Panc1 (cell line): Measurements from ENCODE around the gene DIS3L2.

Experiments used
- CTCF ChIP-seq: fragments of 450-650 bp; IDR thresholded peaks from 2 replicates; pipeline ENCODE4 v1.5.1; 2017; ENCODE audit warnings: mild to moderate bottlenecking
- POLR2AphosphoS5 ChIP-seq: IDR thresholded peaks from 2 replicates; pipeline ENCODE4 v1.6.1; 2012; ENCODE audit warnings: mild to moderate bottlenecking, low read depth, low read length, moderate library complexity
- REST ChIP-seq, 2 experiments: IDR thresholded peaks; 2 replicates each; pipeline ENCODE4 v1.6.1; 2011 to 2012; ENCODE audit warnings: low read depth in 2 of 2, control low read depth in 1 of 2, low read length in 1 of 2, mild to moderate bottlenecking in 1 of 2, moderate library complexity in 1 of 2; ENCODE audit not compliant: insufficient read depth in 1 of 2
- SIN3A ChIP-seq: IDR thresholded peaks from 2 replicates; pipeline ENCODE4 v1.6.1; 2012; ENCODE audit warnings: low read depth, mild to moderate bottlenecking, low read length, moderate library complexity, borderline replicate concordance; ENCODE audit not compliant: insufficient read depth
- TCF7L2 ChIP-seq: IDR thresholded peaks from 2 replicates; pipeline ENCODE4 v1.6.1; 2011; ENCODE audit warnings: mild to moderate bottlenecking, low read depth, low read length, inconsistent platforms

DNA sequence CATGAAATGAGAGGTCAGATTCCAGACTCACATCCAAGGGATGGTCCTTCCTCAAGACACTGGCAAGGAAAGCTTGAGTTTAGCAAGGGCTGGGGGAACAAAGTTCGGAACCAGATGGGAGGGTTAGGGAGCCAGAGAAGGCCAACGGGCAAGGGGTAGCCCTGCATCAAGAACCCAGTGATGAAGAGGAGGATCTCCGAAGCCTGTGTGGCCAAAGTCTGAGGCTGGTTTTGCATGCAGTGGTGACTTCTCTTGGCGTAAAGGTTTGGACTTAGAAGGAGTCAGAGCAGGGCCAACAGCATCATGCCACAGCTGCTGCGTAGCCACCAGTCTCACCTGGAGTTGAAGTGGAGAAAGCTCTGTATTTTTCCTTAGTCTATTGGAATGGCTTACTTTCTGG is 293.5 kb downstream of the DIS3L2 start:
- no peak for TF ChIP-seq SIN3A
- no peak for TF ChIP-seq CTCF
- no peak for TF ChIP-seq POLR2AphosphoS5
- no peak for TF ChIP-seq TCF7L2
- TF ChIP-seq REST (IDR thresholded peaks at IDR 0.05; ENCODE audit: insufficient read depth in 1 of 2, low read depth in 2 of 2, low read length in 1 of 2), result no peak
